IMR-90 (cell line): ENCODE results near the gene STPG4. TPM values are rescaled to one million over a fixed set of nuclear protein-coding genes. Genes with fewer than 3 reads are reported as not detected.

Source experiments
- ATAC-seq: fragments of 200-7000 bp; cut with Tn5 transposase; 2 replicates; pipeline ENCODE4 v1.9.1; 2020; ENCODE audit warnings: low read depth, mild to moderate bottlenecking, moderate library complexity
- BruUV-seq: library from RNA; stranded (reverse); fragments of 400-500 nt; replicated peaks from 2 replicates; lab custom pipeline; 2021; lab: Mats Ljungman, UMichigan
- CTCF ChIA-PET: fragments of 300-600 bp; formaldehyde crosslinking; extraction: SDS; loops from one replicate; lab custom pipeline; 2021; ENCODE audit warnings: antibody characterized with exemption; lab: Yijun Ruan, JAX
- POLR2A ChIA-PET: fragments of 300-600 bp; sonication (Branson Sonifier 250); formaldehyde crosslinking; loops from one replicate; lab custom pipeline; 2022; ENCODE audit warnings: antibody characterized with exemption; ENCODE audit not compliant: unreplicated experiment; lab: Charles Lee
- DNase-seq: peaks from one replicate; pipeline ENCODE4 v3.0.0; 2013
- H2AFZ ChIP-seq: replicated peaks from 2 replicates; pipeline ENCODE3; 2013; ENCODE audit warnings: low read length, mild to moderate bottlenecking; ENCODE audit not compliant: poor library complexity
- H2AK5ac ChIP-seq: 2 replicates; pipeline ENCODE4 v1.6.1; 2013; ENCODE audit warnings: low read depth, low read length, inconsistent platforms
- H2AK9ac ChIP-seq: replicated peaks from 2 replicates; pipeline ENCODE3; 2013; ENCODE audit warnings: mild to moderate bottlenecking, low read depth, low read length, moderate library complexity; ENCODE audit not compliant: poor library complexity
- H2BK120ac ChIP-seq: 2 replicates; pipeline ENCODE4 v1.6.1; 2013; ENCODE audit warnings: low read depth, low read length, inconsistent platforms
- H2BK15ac ChIP-seq: 3 replicates; pipeline ENCODE4 v1.6.1; 2013; ENCODE audit warnings: low read depth, low read length, inconsistent platforms
- H2BK20ac ChIP-seq: 2 replicates; pipeline ENCODE4 v1.6.1; 2013; ENCODE audit warnings: low read depth, mild to moderate bottlenecking, inconsistent platforms, low read length, moderate library complexity
- H2BK5ac ChIP-seq: 2 replicates; pipeline ENCODE4 v1.6.1; 2013; ENCODE audit warnings: mild to moderate bottlenecking, low read depth, low read length, inconsistent platforms; ENCODE audit not compliant: poor library complexity, severe bottlenecking
- H3K14ac ChIP-seq: replicated peaks from 2 replicates; pipeline ENCODE4 v1.6.1; 2013; ENCODE audit warnings: low read depth, low read length, inconsistent platforms
- H3K18ac ChIP-seq: 2 replicates; pipeline ENCODE4 v1.6.1; 2013; ENCODE audit warnings: low read depth, low read length, control low read depth
- H3K23ac ChIP-seq: 2 replicates; pipeline ENCODE4 v1.6.1; 2013; ENCODE audit warnings: low read depth, low read length, inconsistent platforms
- H3K27ac ChIP-seq: 2 replicates; pipeline ENCODE4 v1.5.1; 2013; ENCODE audit warnings: mild to moderate bottlenecking, control low read depth, low read length; ENCODE audit not compliant: insufficient read depth
- H3K27me3 ChIP-seq: 2 replicates; pipeline ENCODE4 v1.6.1; 2013; ENCODE audit warnings: low read length; ENCODE audit not compliant: control insufficient read depth, insufficient read depth
- H3K36me3 ChIP-seq: 2 replicates; pipeline ENCODE4 v1.6.1; 2013; ENCODE audit warnings: low read length, mixed read lengths; ENCODE audit not compliant: control insufficient read depth, insufficient read depth
- H3K4ac ChIP-seq: 2 replicates; pipeline ENCODE4 v1.6.1; 2013; ENCODE audit warnings: low read depth, low read length, inconsistent platforms
- H3K4me1 ChIP-seq: 2 replicates; pipeline ENCODE4 v1.6.1; 2013; ENCODE audit warnings: low read length, mixed read lengths; ENCODE audit not compliant: control insufficient read depth, insufficient read depth
- H3K4me2 ChIP-seq: 2 replicates; pipeline ENCODE4 v1.6.1; 2013; ENCODE audit warnings: low read depth, mild to moderate bottlenecking, control low read depth, low read length, moderate library complexity
- H3K4me3 ChIP-seq: 2 replicates; pipeline ENCODE4 v1.5.1; 2013; ENCODE audit warnings: low read depth, mild to moderate bottlenecking, control low read depth, low read length, moderate library complexity; ENCODE audit not compliant: insufficient read depth
- H3K56ac ChIP-seq: 2 replicates; pipeline ENCODE4 v1.6.1; 2013; ENCODE audit warnings: low read length, inconsistent platforms; ENCODE audit not compliant: insufficient read depth; ENCODE audit errors: extremely low read depth
- H3K79me1 ChIP-seq, 2 experiments: 2 replicates each; pipeline ENCODE4 v1.6.1; 2013; ENCODE audit warnings: low read length in 2 of 2, inconsistent platforms in 1 of 2, low read depth in 1 of 2
- H3K9ac ChIP-seq: 2 replicates; pipeline ENCODE4 v1.6.1; 2013; ENCODE audit warnings: low read depth, low read length, control low read depth
- H3K9me1 ChIP-seq: 2 replicates; pipeline ENCODE4 v1.6.1; 2013; ENCODE audit warnings: low read length, inconsistent platforms; ENCODE audit not compliant: insufficient read depth
- H3K9me3 ChIP-seq: 2 replicates; pipeline ENCODE4 v1.6.1; 2013; ENCODE audit warnings: low read length; ENCODE audit not compliant: control insufficient read depth, insufficient read depth
- H4K20me1 ChIP-seq: 2 replicates; pipeline ENCODE4 v1.6.1; 2013; ENCODE audit warnings: low read length, inconsistent platforms; ENCODE audit not compliant: insufficient read depth
- H4K5ac ChIP-seq: 2 replicates; pipeline ENCODE4 v1.6.1; 2013; ENCODE audit warnings: mild to moderate bottlenecking, low read depth, low read length, control low read depth
- H4K8ac ChIP-seq, 2 experiments: 2 replicates each; pipeline ENCODE4 v1.6.1; 2013; ENCODE audit warnings: low read depth in 2 of 2, low read length in 2 of 2, control low read depth in 1 of 2, inconsistent platforms in 1 of 2
- H4K91ac ChIP-seq: 2 replicates; pipeline ENCODE4 v1.6.1; 2013; ENCODE audit warnings: low read depth, low read length, inconsistent platforms; ENCODE audit not compliant: insufficient read depth
- CHD1 ChIP-seq: IDR thresholded peaks from 2 replicates; pipeline ENCODE4 v1.6.1; 2012; ENCODE audit warnings: low read depth, low read length, improper control_type of control experiment
- CTCF ChIP-seq: conservative IDR thresholded peaks from 2 replicates; pipeline ENCODE4 v1.5.1; 2012; ENCODE audit warnings: mild to moderate bottlenecking, low read depth, low read length, improper control_type of control experiment
- ELK1 ChIP-seq: fragments of 150-350 bp; IDR thresholded peaks from 2 replicates; pipeline ENCODE4 v1.6.1; 2016; ENCODE audit warnings: low read depth, mild to moderate bottlenecking, low read length, moderate library complexity, borderline replicate concordance
- MAFK ChIP-seq: IDR thresholded peaks from 2 replicates; pipeline ENCODE4 v1.6.1; 2012; ENCODE audit warnings: low read depth, low read length, improper control_type of control experiment
- MAZ ChIP-seq: IDR thresholded peaks from 2 replicates; pipeline ENCODE4 v1.6.1; 2012; ENCODE audit warnings: low read depth, mild to moderate bottlenecking, low read length, improper control_type of control experiment, moderate library complexity, borderline replicate concordance
- NFE2L2 ChIP-seq: fragments of 150-350 bp; IDR thresholded peaks from 2 replicates; pipeline ENCODE4 v1.6.1; 2016; ENCODE audit warnings: low read depth, mild to moderate bottlenecking, low read length
- POLR2A ChIP-seq: IDR thresholded peaks from 2 replicates; pipeline ENCODE4 v1.6.1; 2012; ENCODE audit warnings: mild to moderate bottlenecking, low read depth, low read length
- SMC3 ChIP-seq: fragments of 150-350 bp; IDR thresholded peaks from 2 replicates; pipeline ENCODE4 v1.6.1; 2016; ENCODE audit warnings: low read depth, mild to moderate bottlenecking, antibody characterized with exemption, low read length, moderate library complexity
- WGBS, 2 experiments: methylation state at CpG; one replicate each; pipeline versions ENCODE4 v1.1.5 to v1.1.7; 2013; ENCODE audit warnings: missing lambda C conversion rate in 2 of 2; ENCODE audit not compliant: insufficient read length in 1 of 2; ENCODE audit errors: extremely low coverage in 2 of 2; 5-methylcytosine and 5-hydroxymethylcytosine counted together
- dilution Hi-C: fragments of 300-500 bp; cut with HindIII; formaldehyde crosslinking; loops from one replicate; pipeline ENCODE4 v1.14.3; 2018; ENCODE audit warnings: low sequenced_read_pairs; ENCODE audit not compliant: unreplicated experiment
- in situ Hi-C: fragments of 300-500 bp; cut with MboI; formaldehyde crosslinking; loops from 3 replicates; pipeline ENCODE4 v1.14.3; 2019; ENCODE audit warnings: low sequenced_read_pairs, inconsistent platforms, mixed read lengths
- intact Hi-C: fragments of 100-400 bp; cut with micrococcal nuclease; formaldehyde crosslinking; loops from 2 replicates; pipeline ENCODE4 v1.10.0; 2022
- polyA plus RNA-seq, 3 experiments: library from polyadenylated mRNA; depleted of rRNA; stranded (reverse); fragments of >200 nt; gene quantifications; 2 replicates each; pipeline ENCODE4 v1.2.3, GENCODE V29; 2012; ENCODE audit warnings: low replicate concordance in 1 of 3
- total RNA-seq: library from RNA; depleted of rRNA; stranded (reverse); fragments of >200 nt; gene quantifications from 2 replicates; pipeline ENCODE4 v1.2.3, GENCODE V29; 2012

Gene STPG4
- total and polyA plus RNA-seq, 2 of the 4 experiments (the other 2 are of a cell fraction), result 0.12 to 0.18 TPM

- no peaks in the 10 kb centered on the region for H3K27me3 ChIP-seq
- BruUV-seq, result no TSS peak
- no peak overlapping the region for H4K5ac ChIP-seq
- H4K91ac ChIP-seq, result no peak overlapping the region
- H3K79me1 ChIP-seq, result no peaks in the 10 kb centered on the region
- intact Hi-C loops (loop anchor here (5.0 kb wide), 1 partner anchor 37 kb away; no protein-coding TSS in a partner anchor), dilution Hi-C loops (no loop called here), in situ Hi-C loops (no loop called here)
- no peak overlapping the region; a peak in 1 of 4 replicates for H4K8ac ChIP-seq
- ATAC-seq (no peak), DNase-seq (no peak)
- no peak overlapping the region for H3K27ac ChIP-seq
- CTCF ChIA-PET, result no interaction called here
- H3K14ac ChIP-seq, result no peak overlapping the region
- H2BK5ac ChIP-seq, result no peak overlapping the region
- H3K56ac ChIP-seq, result no peak overlapping the region
- H2BK15ac ChIP-seq, result no peak overlapping the region
- no peak overlapping the region for H3K23ac ChIP-seq
- H3K4me3 ChIP-seq, result no peak overlapping the region
- POLR2A ChIA-PET, result no interaction called here
- H4K20me1 ChIP-seq, result no peaks in the 10 kb centered on the region
- peak overlapping the region; percentile 6 for H2AK9ac ChIP-seq
- peaks cover 2% of the 10 kb centered on the region; the same call in 1 of the 2 replicates for H3K9me1 ChIP-seq
- no peak overlapping the region for H3K9ac ChIP-seq
- no peak for TF ChIP-seq CTCF
- no peak for TF ChIP-seq POLR2A
- TF ChIP-seq SMC3, result no peak
- TF ChIP-seq MAFK, result no peak
- no peak for TF ChIP-seq MAZ
- no peak for TF ChIP-seq NFE2L2
- TF ChIP-seq CHD1, result no peak
- no peak for TF ChIP-seq ELK1
- H2BK120ac ChIP-seq, result no peak overlapping the region
- 100% methylated on average over 1 of the region's 8 CpGs; no CpG with 5 or more reads in 1 of the 2 experiments for WGBS, 2 experiments
- H2BK20ac ChIP-seq, result no peak overlapping the region
- 0 out of 2 replicates have a peak overlapping the region, but pooled peaks have one; percentile 2 for H3K4ac ChIP-seq
- no peak overlapping the region for H2AK5ac ChIP-seq
- peaks cover 4% of the 10 kb centered on the region; the same call in 1 of the 2 replicates for H3K9me3 ChIP-seq
- H3K36me3 ChIP-seq, result peaks cover 1% of the 10 kb centered on the region; the same call in 1 of the 2 replicates
- H3K4me2 ChIP-seq, result no peak overlapping the region
- no peak overlapping the region for H3K18ac ChIP-seq
- H3K4me1 ChIP-seq, result no peaks in the 10 kb centered on the region
- no peak overlapping the region for H2AFZ ChIP-seq
Observed at GRCh38 chr2:47129191-47129706, 25.9 kb downstream of the STPG4 start.
